ENCODE data around the gene HIVEP1.

DNA sequence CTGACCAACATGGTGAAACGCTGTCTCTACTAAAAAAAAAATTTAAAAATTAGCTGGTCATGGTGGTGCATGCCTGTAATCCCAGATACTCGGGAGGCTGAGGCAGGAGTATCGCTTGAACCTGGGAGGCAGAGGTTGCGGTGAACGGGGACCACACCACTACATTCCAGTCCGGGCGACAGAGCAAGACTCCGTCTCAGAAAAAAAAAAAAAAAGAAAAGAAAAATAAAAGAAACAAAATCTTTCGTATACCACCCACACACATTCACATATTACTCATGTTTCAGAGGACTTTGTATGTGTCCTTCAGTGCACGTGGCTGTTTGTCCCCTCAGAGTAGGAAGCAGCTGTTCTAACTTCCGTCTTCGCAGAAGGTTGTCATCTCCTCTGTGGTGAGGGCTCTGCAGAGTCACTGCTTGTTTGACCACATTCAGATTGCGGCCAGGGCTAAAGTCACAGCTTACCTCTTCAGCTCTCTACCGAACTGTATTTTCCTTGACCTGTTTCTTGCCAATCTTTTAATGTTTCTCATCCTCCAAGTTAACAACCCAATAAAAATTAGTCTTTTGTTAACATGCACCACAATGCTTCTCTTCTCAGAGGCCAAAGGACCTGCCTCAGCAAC lies 36.6 kb upstream of the HIVEP1 start:
- TF ChIP-seq CTCF (conservative IDR thresholded peaks at IDR 0.05; ENCODE audit: low read length) (no peak), EZH2phosphoT487 (IDR thresholded peaks at IDR 0.05; ENCODE audit: borderline replicate concordance, low read depth, low read length) (no peak)
